HG02973 (cell line): ENCODE results near the gene ELP1.

ENCODE experiments used
- ATAC-seq: cut with Tn5 transposase; IDR thresholded peaks from one replicate; pipeline ENCODE4 v1.9.1; 2021; ENCODE audit warnings: moderate library complexity; ENCODE audit not compliant: unreplicated experiment

The ELP1 gene

GRCh38 chr9:108883085-108883484 lies 50.8 kb downstream of the ELP1 start:
- no peak for ATAC-seq

GRCh38 chr9:108882052-108882888 lies 51.7 kb downstream of the ELP1 start:
- no peak for ATAC-seq

- no peak for ATAC-seq
Measured at GRCh38 chr9:108880738-108881316, 53.1 kb downstream of the ELP1 start.

GRCh38 chr9:108877524-108877923 lies 56.4 kb downstream of the ELP1 start:
- no peak for ATAC-seq

- ATAC-seq = no peak
Measured at GRCh38 chr9:108876425-108876824, 57.5 kb downstream of the ELP1 start.

GRCh38 chr9:108874058-108874788 lies 59.7 kb downstream of the ELP1 start:
- ATAC-seq = no peak

GRCh38 chr9:108869092-108869725 lies 64.7 kb downstream of the ELP1 start:
- no peak for ATAC-seq

- ATAC-seq = no peak
Measured at GRCh38 chr9:108867829-108868228, 66.1 kb downstream of the ELP1 start.

GRCh38 chr9:108867116-108867515 lies 66.8 kb downstream of the ELP1 start:
- ATAC-seq = no peak

- no peak for ATAC-seq
Measured at GRCh38 chr9:108866001-108866420, 67.9 kb downstream of the ELP1 start.

- ATAC-seq = no peak
Measured at GRCh38 chr9:108865037-108865436, 68.9 kb downstream of the ELP1 start.

GRCh38 chr9:108864446-108864845 lies 69.5 kb downstream of the ELP1 start:
- no peak for ATAC-seq

GRCh38 chr9:108863891-108864290 lies 70.0 kb downstream of the ELP1 start:
- ATAC-seq = no peak

GRCh38 chr9:108861997-108862396 lies 71.9 kb downstream of the ELP1 start, which contains the start of gene ACTL7A:
ACTL7A (plus strand) TSS chr9:108862266; CDS start chr9:108862323, 57 bp downstream.
- ATAC-seq = no peak

GRCh38 chr9:108861464-108861863 lies 72.5 kb downstream of the ELP1 start:
- ATAC-seq = no peak

GRCh38 chr9:108860764-108861163 lies 73.2 kb downstream of the ELP1 start:
- no peak for ATAC-seq

- no peak for ATAC-seq
Measured at GRCh38 chr9:108860354-108860753, 73.6 kb downstream of the ELP1 start.

GRCh38 chr9:108859459-108860114 lies 74.3 kb downstream of the ELP1 start:
- no peak for ATAC-seq

- ATAC-seq = no peak
Measured at GRCh38 chr9:108857572-108857971, 76.4 kb downstream of the ELP1 start.

GRCh38 chr9:108855888-108856287 lies 78.0 kb downstream of the ELP1 start, which contains the start of gene ACTL7B:
ACTL7B (minus strand) TSS chr9:108855986; CDS start chr9:108855930, 56 bp downstream.
- ATAC-seq = no peak

- ATAC-seq = no peak
Measured at GRCh38 chr9:108855529-108855886, 78.4 kb downstream of the ELP1 start.
